ENCODE results near the gene IGBP1. TPM values are rescaled to one million over a fixed set of nuclear protein-coding genes. Genes with fewer than 3 reads are reported as not detected.

Gene IGBP1
- total RNA-seq, 1 experiment from 2014 or later = 43.0 TPM

- ChIA-PET POLR2A (ENCODE audit: unreplicated experiment) (no interaction called here), CTCF (no interaction called here)
- DNase-seq (no peak), ATAC-seq (no peak)
- H4K20me1 ChIP-seq (ENCODE audit: low read length) = no peaks in the 10 kb centered on the region
- H3K4me2 ChIP-seq (ENCODE audit: low read length) = no peak within 1 kb of the TSS
- no peak within 1 kb of the TSS for H3K27ac ChIP-seq (ENCODE audit: low read length)
- TF ChIP-seq EZH2 (IDR thresholded peaks at IDR 0.05; ENCODE audit: low read length, unreplicated experiment) (no peak), EZH2phosphoT487 (IDR thresholded peaks at IDR 0.05; ENCODE audit: borderline replicate concordance, low read length) (no peak), CTCF (conservative IDR thresholded peaks at IDR 0.05; ENCODE audit: low read depth, low read length) (no peak)
- H3K9me3 ChIP-seq (ENCODE audit: low read length) = no peaks in the 10 kb centered on the region
- no TSS peak for BruUV-seq (replicated peaks)
- H3K9ac ChIP-seq (ENCODE audit: low read length) = no peak within 1 kb of the TSS
- H3K27me3 ChIP-seq (ENCODE audit: low read length) = no peaks in the 10 kb centered on the region
- no peaks in the 10 kb centered on the region for H3K36me3 ChIP-seq (ENCODE audit: low read depth, low read length)
- peaks cover 33% of the 10 kb centered on the region for H3K4me1 ChIP-seq (ENCODE audit: insufficient read depth, low read length)
- H3K79me2 ChIP-seq (ENCODE audit: low read length) = no peaks in the 10 kb centered on the region
- intact Hi-C loops (cut with micrococcal nuclease) = no loop called here
- no peaks in the 10 kb centered on the region for H3F3A ChIP-seq (ENCODE audit: low read length, unreplicated experiment)
- H2AFZ ChIP-seq (ENCODE audit: low read length) = no peak within 1 kb of the TSS
- no peak within 1 kb of the TSS for H3K4me3 ChIP-seq (ENCODE audit: low read length)
- no peaks in the 10 kb centered on the region for H3K9me2 ChIP-seq (replicated peaks; ENCODE audit: low read length)
Measured at GRCh38 chrX:70176938-70177533, 43.8 kb downstream of the IGBP1 start, which contains the start of gene DGAT2L6. Gene DGAT2L6, plus strand, starts transcription at chrX:70177483. Its CDS starts 100 bp downstream, at chrX:70177583.

DNA sequence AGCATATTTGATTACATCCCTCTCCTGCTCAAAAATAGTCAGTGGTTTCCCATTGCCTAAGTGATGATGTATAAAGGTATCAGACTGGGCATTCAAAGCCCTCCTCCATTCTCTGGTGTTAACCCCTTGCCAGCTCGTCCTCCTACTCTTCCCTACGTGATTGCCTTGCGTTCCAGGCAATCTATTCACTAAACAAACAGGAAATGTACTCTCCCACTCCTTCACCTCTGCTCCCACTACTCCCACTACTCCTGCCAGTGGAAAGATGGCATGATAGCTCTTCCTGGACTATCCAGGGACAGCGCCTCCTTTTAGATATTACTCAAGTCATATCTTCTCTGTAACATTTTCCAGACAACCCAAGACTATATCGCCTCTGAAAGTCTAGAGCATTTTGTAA, 49.8 kb downstream of the IGBP1 start:
- H3K9me2 ChIP-seq (replicated peaks; ENCODE audit: low read length) = no peaks in the 10 kb centered on the region
- no peaks in the 10 kb centered on the region for H3K9me3 ChIP-seq (ENCODE audit: low read length)
- H2AFZ ChIP-seq (ENCODE audit: low read length) = no peak overlapping the region
- no TSS peak for BruUV-seq (replicated peaks)
- H3K27ac ChIP-seq (ENCODE audit: low read length) = peak overlapping the region; percentile 59
- H3K27me3 ChIP-seq (ENCODE audit: low read length) = no peaks in the 10 kb centered on the region
- no peaks in the 10 kb centered on the region for H3K36me3 ChIP-seq (ENCODE audit: low read depth, low read length)
- intact Hi-C loops (cut with micrococcal nuclease) = no loop called here
- no peak overlapping the region for H3K4me3 ChIP-seq (ENCODE audit: low read length)
- H3K79me2 ChIP-seq (ENCODE audit: low read length) = no peaks in the 10 kb centered on the region
- peaks cover 5% of the 10 kb centered on the region for H3K4me1 ChIP-seq (ENCODE audit: insufficient read depth, low read length)
- no peaks in the 10 kb centered on the region for H4K20me1 ChIP-seq (ENCODE audit: low read length)
- TF ChIP-seq EZH2 (IDR thresholded peaks at IDR 0.05; ENCODE audit: low read length, unreplicated experiment) (no peak), EZH2phosphoT487 (IDR thresholded peaks at IDR 0.05; ENCODE audit: borderline replicate concordance, low read length) (no peak), CTCF (conservative IDR thresholded peaks at IDR 0.05; ENCODE audit: low read depth, low read length) (no peak)
- ChIA-PET CTCF (interaction anchor here (0.5 kb wide), 1 partner anchor 9 kb away, joined by 3 read pairs; no protein-coding TSS in a partner anchor), POLR2A (ENCODE audit: unreplicated experiment) (no interaction called here)
- peak; percentile 94 for ATAC-seq
- DNase-seq = peak; percentile 71
- H3K9ac ChIP-seq (ENCODE audit: low read length) = no peak overlapping the region
- H3F3A ChIP-seq (ENCODE audit: low read length, unreplicated experiment) = no peaks in the 10 kb centered on the region
- H3K4me2 ChIP-seq (ENCODE audit: low read length) = no peak overlapping the region

GRCh38 chrX:70190225-70190624, 57.0 kb downstream of the IGBP1 start:
- Histone ChIP-seq H3K4me2 (ENCODE audit: low read length) (no peak overlapping the region), H3K27ac (ENCODE audit: low read length) (no peak overlapping the region), H3K4me3 (ENCODE audit: low read length) (no peak overlapping the region), H3K9me2 (replicated peaks; ENCODE audit: low read length) (no peaks in the 10 kb centered on the region), H3K9ac (ENCODE audit: low read length) (no peak overlapping the region), H3K4me1 (ENCODE audit: insufficient read depth, low read length) (no peaks in the 10 kb centered on the region), H4K20me1 (ENCODE audit: low read length) (no peaks in the 10 kb centered on the region), H3F3A (ENCODE audit: low read length, unreplicated experiment) (no peaks in the 10 kb centered on the region), H3K36me3 (ENCODE audit: low read depth, low read length) (no peaks in the 10 kb centered on the region), H3K9me3 (ENCODE audit: low read length) (no peaks in the 10 kb centered on the region), H3K27me3 (ENCODE audit: low read length) (no peaks in the 10 kb centered on the region), H2AFZ (ENCODE audit: low read length) (no peak overlapping the region), H3K79me2 (ENCODE audit: low read length) (no peaks in the 10 kb centered on the region)
- intact Hi-C loops (cut with micrococcal nuclease) = no loop called here
- TF ChIP-seq EZH2 (IDR thresholded peaks at IDR 0.05; ENCODE audit: low read length, unreplicated experiment) (no peak), CTCF (conservative IDR thresholded peaks at IDR 0.05; ENCODE audit: low read depth, low read length) (no peak), EZH2phosphoT487 (IDR thresholded peaks at IDR 0.05; ENCODE audit: borderline replicate concordance, low read length) (no peak)
- no peak for DNase-seq
- ChIA-PET POLR2A (ENCODE audit: unreplicated experiment) (no interaction called here), CTCF (no interaction called here)
- BruUV-seq (replicated peaks) = no TSS peak
- ATAC-seq = no peak

Data from PC-3 (cell line).